Esophagus squamous epithelium (tissue), 4 donors: Measurements from ENCODE around the gene SMCO3.

Experiments used
- CTCF ChIP-seq, 6 experiments: fragments of 450-650 bp in 4 of 6; fragments of 200-600 bp in 2 of 6; sonication (generic) in 2 of 6; IDR thresholded peaks; one replicate each; pipeline ENCODE4 v1.5.1; 2016 to 2019; ENCODE audit warnings: antibody characterized with exemption in 6 of 6, mild to moderate bottlenecking in 4 of 6, moderate library complexity in 4 of 6
- POLR2A ChIP-seq, 4 donors: fragments of 450-650 bp; IDR thresholded peaks; one replicate each; pipeline ENCODE4 v1.6.1; 2017; ENCODE audit warnings: antibody characterized with exemption in 4 of 4, mild to moderate bottlenecking in 4 of 4, moderate library complexity in 3 of 4

GRCh38 chr12:14828892-14829291, 14.9 kb upstream of the SMCO3 start:
- no peak for TF ChIP-seq CTCF (IDR thresholded peaks at IDR 0.05)
- no peak for TF ChIP-seq POLR2A (IDR thresholded peaks at IDR 0.05)
